ENCODE results near the gene P2RX4. TPM values are rescaled to one million over a fixed set of nuclear protein-coding genes. Genes with fewer than 3 reads are reported as not detected.

The P2RX4 gene
- polyA plus RNA-seq, 1 donor (not counting 4 experiments of a cell fraction or from before 2014, with no cell fraction given): 5.1 TPM

- Histone ChIP-seq H4K20me1 (ENCODE audit: control insufficient read depth, extremely low read depth, insufficient read depth, low read length) (no peaks in the 10 kb centered on the region), H2AFZ (ENCODE audit: control insufficient read depth, low read length) (no peak overlapping the region), H3K9ac (ENCODE audit: control insufficient read depth, extremely low read depth, insufficient read depth, low read length) (no peak overlapping the region), H3K9me3 (ENCODE audit: control insufficient read depth, low read depth, low read length) (no peaks in the 10 kb centered on the region), H3K36me3 (ENCODE audit: control insufficient read depth in 2 of 2, extremely low read depth in 1 of 2, insufficient read depth in 2 of 2, low read length in 2 of 2) (no peaks in the 10 kb centered on the region), H3K79me2 (ENCODE audit: control insufficient read depth, insufficient read depth, low read length) (no peaks in the 10 kb centered on the region), H3K27ac (ENCODE audit: control insufficient read depth, insufficient read depth, low read length) (no peak overlapping the region), H3K4me3 (ENCODE audit: control insufficient read depth in 2 of 3, extremely low read depth in 1 of 3, insufficient read depth in 2 of 3, low read depth in 1 of 3, low read length in 3 of 3) (no peak overlapping the region), H3K4me1 (ENCODE audit: control insufficient read depth, extremely low read depth, insufficient read depth, low read length) (peaks cover 19% of the 10 kb centered on the region), H3K4me2 (ENCODE audit: control insufficient read depth, extremely low read depth, insufficient read depth, low read depth, low read length) (no peak overlapping the region), H3K9me1 (ENCODE audit: control insufficient read depth, extremely low read depth, insufficient read depth, low read length) (no peaks in the 10 kb centered on the region), H3K27me3 (ENCODE audit: control insufficient read depth, extremely low read depth, insufficient read depth, low read length) (no peaks in the 10 kb centered on the region)
- dilution Hi-C loops (cut with MboI; ENCODE audit: extremely low pct_ligation_motif_present, low sequenced_read_pairs): no loop called here
- FAIRE-seq (no peak), DNase-seq (ENCODE audit: low read depth, low spot score) (no peak)
- TF ChIP-seq CTCF (optimal IDR thresholded peaks at IDR 0.05 in 1 of 3, IDR thresholded peaks at IDR 0.05 in 1 of 3, conservative IDR thresholded peaks at IDR 0.05 in 1 of 3; ENCODE audit: extremely low read depth in 1 of 3, insufficient read depth in 2 of 3, low read length in 3 of 3) (no peak), EZH2 (IDR thresholded peaks at IDR 0.05; ENCODE audit: low read length) (no peak)
Measured at GRCh38 chr12:121188227-121188626, 21.7 kb upstream of the P2RX4 start.

- Histone ChIP-seq H3K9me3 (ENCODE audit: control insufficient read depth, low read depth, low read length) (no peaks in the 10 kb centered on the region), H2AFZ (ENCODE audit: control insufficient read depth, low read length) (no peak overlapping the region), H3K9me1 (ENCODE audit: control insufficient read depth, extremely low read depth, insufficient read depth, low read length) (no peaks in the 10 kb centered on the region), H3K9ac (ENCODE audit: control insufficient read depth, extremely low read depth, insufficient read depth, low read length) (no peak overlapping the region), H4K20me1 (ENCODE audit: control insufficient read depth, extremely low read depth, insufficient read depth, low read length) (no peaks in the 10 kb centered on the region), H3K4me2 (ENCODE audit: control insufficient read depth, extremely low read depth, insufficient read depth, low read depth, low read length) (no peak overlapping the region), H3K4me1 (ENCODE audit: control insufficient read depth, extremely low read depth, insufficient read depth, low read length) (peaks cover 18% of the 10 kb centered on the region), H3K79me2 (ENCODE audit: control insufficient read depth, insufficient read depth, low read length) (no peaks in the 10 kb centered on the region), H3K27me3 (ENCODE audit: control insufficient read depth, extremely low read depth, insufficient read depth, low read length) (no peaks in the 10 kb centered on the region), H3K4me3 (ENCODE audit: control insufficient read depth in 2 of 3, extremely low read depth in 1 of 3, insufficient read depth in 2 of 3, low read depth in 1 of 3, low read length in 3 of 3) (no peak overlapping the region), H3K36me3 (ENCODE audit: control insufficient read depth in 2 of 2, extremely low read depth in 1 of 2, insufficient read depth in 2 of 2, low read length in 2 of 2) (no peaks in the 10 kb centered on the region), H3K27ac (ENCODE audit: control insufficient read depth, insufficient read depth, low read length) (no peak overlapping the region)
- no peak for FAIRE-seq
- dilution Hi-C loops (cut with MboI; ENCODE audit: extremely low pct_ligation_motif_present, low sequenced_read_pairs): no loop called here
- TF ChIP-seq CTCF (optimal IDR thresholded peaks at IDR 0.05 in 1 of 3, IDR thresholded peaks at IDR 0.05 in 1 of 3, conservative IDR thresholded peaks at IDR 0.05 in 1 of 3; ENCODE audit: extremely low read depth in 1 of 3, insufficient read depth in 2 of 3, low read length in 3 of 3) (no peak), EZH2 (IDR thresholded peaks at IDR 0.05; ENCODE audit: low read length) (no peak)
- no peak for DNase-seq (ENCODE audit: low read depth, low spot score)
Measured at GRCh38 chr12:121189131-121189530, 20.8 kb upstream of the P2RX4 start.

Measured in keratinocyte (primary cell).